Stimulated activated naive CD4-positive, alpha-beta T cell (primary cell): ENCODE results near the gene ITK.

Source experiments
- DNase-seq, 6 experiments: peaks; one replicate each; lab custom pipeline; 2025; lab: John Stamatoyannopoulos, UW

The ITK gene

DNA sequence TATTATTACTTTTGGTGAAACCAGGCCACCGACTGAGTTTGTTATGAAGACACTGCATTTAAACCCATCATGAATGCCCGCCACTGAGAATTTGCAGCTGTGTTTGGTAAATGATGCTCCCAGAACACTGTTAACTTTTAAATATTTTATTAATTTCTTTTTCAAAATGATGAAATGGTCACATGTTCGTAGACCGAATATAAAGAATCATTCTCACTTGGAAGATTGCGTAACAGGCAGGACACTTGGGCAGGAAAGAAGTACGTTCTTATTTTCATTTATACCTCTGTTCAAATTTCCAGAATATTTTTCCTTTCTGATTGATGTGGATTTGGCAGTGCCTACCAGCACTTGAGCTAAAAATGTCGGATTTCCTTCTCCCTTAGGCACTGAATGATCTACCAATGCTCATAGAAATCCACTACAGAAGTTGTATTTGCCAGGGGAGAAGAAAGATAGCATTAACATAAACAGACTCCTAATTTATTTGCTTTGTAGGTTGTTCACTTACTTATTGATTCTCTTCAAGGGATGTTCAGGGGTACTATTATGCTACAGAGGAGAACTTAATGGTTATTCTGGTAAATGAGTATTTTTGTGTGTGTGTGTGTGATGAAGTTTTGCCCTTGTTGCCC lies 99.1 kb downstream of the ITK start:
- DNase-seq, result no peak

GRCh38 chr5:157280927-157281326 lies 100.3 kb downstream of the ITK start:
- no peak for DNase-seq

GRCh38 chr5:157282150-157282549 lies 101.5 kb downstream of the ITK start:
- DNase-seq, result no peak

DNA sequence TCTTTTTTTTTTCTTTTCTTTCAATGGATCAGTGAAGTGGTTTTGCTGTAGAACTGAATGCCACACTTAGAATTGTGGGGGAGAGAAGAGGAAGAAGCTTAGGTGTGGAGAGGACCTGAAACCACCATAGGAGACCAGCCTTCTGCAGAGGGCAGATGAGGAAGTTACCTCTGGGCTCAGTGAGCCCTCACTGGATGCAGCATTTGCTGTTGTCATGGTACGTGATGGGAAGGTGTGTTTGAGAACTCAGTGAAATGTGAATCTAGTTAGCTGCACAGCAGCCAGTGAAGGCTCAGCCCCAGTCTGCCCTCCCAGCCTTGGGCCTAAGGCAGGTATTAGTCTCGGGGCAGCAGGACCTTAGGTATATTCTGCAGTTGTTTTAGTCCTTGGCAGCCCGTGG lies 102.8 kb downstream of the ITK start:
- peak in 1 of 6 experiments; percentile 24 for DNase-seq

DNA sequence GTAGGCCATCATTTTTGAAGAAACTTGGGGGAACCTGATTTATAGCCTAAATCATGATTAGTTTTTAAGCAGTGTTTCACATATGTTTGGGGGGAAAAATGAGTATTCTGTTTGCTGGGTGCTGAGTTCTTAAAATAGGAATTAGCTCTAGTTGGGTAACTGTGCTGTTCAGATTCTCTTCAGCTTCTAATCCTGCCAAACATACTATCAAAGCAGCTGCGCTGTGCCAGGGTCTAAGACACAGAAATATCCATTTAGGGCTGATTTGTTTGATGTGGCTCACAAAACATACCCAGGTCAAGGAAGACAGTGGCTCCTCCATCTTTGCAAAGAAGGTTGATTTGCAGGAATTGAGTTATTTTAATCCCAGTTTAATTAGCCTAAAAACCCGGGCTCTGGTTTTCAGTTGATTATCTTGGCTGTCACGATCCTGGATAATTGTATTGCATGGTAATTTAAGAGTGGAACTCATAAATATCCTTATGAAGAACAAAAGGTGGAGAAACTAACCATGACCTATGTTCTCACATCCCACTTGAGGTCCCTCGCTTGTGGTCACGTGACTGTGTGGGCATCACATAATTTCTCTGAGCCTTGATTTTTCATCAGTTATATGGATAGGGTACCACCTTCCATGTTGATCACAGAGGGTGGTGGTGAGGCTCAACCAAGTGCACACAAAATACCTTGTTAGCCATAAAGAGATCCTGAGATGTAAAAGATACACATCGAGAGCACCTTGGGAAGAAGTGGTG lies 104.0 kb downstream of the ITK start:
- no peak for DNase-seq

DNA sequence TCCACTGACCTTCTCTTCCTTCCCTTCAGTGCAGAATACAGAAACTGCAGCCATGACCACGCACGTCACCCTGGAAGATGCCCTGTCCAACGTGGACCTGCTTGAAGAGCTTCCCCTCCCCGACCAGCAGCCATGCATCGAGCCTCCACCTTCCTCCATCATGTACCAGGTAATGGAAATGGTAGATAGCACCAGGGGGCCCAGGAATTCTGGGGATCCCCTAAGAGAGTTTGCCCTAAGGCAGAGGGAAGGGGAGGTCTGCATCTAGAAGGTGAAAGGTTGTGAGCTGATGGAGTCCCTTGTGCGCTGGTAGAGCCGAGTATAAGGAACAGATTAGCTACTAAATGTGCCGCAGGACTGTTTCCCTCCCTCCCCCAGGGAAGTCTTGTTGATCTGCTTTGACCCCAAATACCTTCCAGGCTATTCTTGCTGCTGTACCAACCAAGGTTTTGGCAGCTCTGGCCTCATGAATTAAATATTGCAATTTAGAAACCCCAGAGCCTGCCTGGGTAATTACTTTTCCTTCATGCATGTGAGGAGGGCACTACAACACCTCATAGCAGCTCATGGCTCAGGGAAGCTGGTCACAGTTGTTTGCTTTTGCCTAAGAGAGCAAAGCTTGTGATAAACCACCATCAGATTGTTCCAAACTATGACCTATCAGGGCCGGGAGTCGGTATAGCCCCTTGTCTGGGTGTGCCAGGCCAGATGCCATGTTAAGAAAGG lies 104.8 kb downstream of the ITK start:
- no peak for DNase-seq

- DNase-seq, result no peak
Observed at GRCh38 chr5:157286761-157287211, 106.1 kb downstream of the ITK start.

DNA sequence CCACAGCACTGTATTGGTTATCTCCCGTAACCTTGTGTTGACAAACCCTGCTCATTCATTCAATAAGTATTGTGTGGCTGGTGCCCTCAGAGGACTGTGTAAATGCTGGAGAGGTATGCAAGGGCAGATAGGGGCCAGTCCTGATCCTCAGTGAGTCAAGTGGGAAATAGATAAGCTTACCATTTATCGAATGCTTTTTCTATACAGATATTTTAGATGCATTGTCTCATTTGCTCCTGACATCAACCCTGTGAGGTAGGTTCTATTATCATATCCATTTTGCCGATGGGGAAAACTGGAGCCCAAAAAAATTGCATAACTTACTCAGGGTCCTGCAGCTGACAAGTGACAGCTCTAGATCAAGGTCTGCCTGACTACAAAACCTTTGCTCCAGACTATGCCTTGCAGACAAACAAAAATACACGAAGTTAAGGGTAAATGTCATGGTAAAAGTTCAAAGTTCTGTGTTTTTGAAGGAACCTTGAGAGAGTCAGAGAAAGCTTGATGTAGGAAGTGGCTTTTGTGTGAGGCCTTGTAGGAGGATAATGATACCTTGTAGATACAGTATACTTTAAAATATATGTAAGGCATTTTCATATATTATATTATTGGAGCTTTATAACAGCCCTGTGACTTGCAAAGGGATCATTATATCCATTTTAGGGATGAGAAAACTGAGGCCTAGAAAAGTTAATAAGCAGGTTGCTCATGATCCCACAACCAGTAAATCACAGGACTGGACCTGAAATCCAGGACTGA lies 107.9 kb downstream of the ITK start:
- DNase-seq, result peak in 3 of 6 experiments; percentile 33 to 53 (median 41)

- DNase-seq, result no peak
Observed at GRCh38 chr5:157289164-157289819, 108.7 kb downstream of the ITK start.

- DNase-seq, result no peak
Observed at GRCh38 chr5:157290156-157290980, 109.7 kb downstream of the ITK start.

DNA sequence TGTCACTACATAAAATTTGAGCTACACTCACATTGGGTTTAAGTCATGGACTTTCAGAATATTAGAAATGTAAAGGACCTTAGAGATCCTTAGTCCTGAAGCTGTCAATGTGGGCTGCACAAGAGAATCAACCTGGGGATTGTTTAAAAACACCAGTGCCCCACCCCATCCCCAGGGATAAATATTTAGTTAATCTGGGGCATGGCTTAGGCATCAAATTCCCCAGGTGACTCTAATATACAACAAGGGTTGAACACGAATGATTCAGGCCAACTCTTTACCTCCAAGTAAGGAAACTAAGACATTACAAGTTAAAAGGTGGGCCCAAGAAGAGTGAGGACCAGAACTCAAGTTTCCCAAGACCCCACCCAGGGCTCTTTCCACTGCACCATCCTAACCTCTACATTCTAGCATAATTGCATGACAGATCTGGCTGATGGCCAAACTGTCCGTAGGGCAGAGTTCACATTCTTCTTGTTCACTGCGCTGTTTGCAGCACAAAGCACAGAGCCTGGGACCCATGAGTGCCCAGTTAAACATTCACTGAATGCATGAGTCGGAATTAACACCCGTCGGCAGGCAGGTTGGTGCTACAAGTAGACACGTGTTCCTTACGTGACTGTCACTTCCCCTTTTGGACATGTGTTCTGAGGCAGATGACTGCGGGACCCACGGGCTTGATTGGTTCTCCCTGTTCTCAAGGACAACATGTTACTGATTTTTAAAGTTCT lies 110.5 kb downstream of the ITK start:
- DNase-seq, result no peak

- no peak for DNase-seq
Observed at GRCh38 chr5:157292599-157292998, 112.0 kb downstream of the ITK start.

- no peak for DNase-seq
Observed at GRCh38 chr5:157294407-157295091, 113.9 kb downstream of the ITK start.

GRCh38 chr5:157295247-157295646 lies 114.6 kb downstream of the ITK start:
- DNase-seq, result no peak

DNA sequence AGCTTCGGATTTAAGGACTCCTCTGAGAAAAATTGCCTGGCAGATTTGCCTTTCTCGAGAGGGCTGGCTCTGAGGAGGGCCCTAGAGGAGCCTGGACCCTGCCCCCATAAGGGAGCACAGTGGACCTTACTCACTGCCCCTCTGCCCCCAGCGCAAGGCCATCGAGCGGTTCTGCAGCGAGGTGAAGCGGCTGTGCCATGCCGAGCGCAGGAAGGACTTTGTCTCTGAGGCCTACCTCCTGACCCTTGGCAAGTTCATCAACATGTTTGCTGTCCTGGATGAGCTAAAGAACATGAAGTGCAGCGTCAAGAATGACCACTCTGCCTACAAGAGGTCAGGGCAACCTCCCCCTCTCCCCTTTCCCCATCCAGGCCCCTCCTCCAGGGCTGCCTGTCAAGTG lies 119.9 kb downstream of the ITK start:
- DNase-seq, result no peak

- no peak for DNase-seq
Observed at GRCh38 chr5:157301066-157301465, 120.4 kb downstream of the ITK start.

DNA sequence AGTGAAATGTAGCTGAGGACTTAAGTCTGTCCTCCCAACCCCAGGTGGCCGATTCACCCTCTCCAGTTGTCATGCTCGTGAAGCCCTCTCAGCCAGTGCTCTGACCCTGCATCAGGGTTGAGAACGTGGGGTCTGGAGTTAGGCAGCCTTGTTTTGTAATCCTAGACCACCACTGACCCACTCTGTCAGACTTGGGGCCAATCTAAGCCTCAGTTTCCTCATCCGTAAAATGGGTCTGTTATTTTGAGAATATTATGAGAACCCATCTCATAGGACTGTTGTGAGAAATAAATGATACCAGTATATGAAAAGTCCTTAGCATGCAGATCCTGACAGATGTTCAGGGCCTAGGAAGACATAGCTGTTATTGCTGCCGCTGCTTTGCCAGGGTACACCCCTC lies 122.4 kb downstream of the ITK start:
- no peak for DNase-seq

DNA sequence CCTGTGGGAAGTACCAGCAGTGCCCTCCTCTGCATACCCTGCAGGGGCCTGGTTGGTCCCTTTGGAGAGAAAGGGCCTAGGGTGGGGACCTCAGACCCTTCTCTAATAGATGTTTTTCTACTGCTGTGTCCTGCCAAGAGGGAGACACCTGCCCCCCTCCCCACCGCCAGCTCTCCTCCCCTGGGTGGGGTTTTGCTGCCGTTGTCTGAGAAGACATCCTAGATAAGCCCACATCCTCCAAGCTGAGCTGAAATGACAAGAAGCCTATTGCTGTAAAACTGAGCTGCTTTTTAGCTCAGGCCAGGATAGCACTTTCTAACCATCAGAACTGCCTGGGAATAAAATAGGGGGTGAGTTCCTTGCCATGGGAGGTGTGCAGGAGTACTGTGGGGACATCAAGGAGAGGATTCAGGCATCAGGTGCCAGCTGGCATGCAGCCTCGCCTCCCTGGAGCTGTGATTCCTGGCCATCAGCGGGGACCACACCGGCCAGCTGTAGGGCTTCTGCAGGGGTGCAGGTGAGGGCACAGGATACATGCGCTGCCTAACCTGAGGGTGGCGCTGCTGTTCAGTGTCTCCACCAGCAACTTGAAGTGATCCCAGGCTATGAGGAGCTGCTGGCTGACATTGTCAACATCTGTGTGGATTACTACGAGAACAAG lies 123.2 kb downstream of the ITK start:
- DNase-seq, result peak; percentile 41 to 84 (median 64)
